HL-60 (cell line): ENCODE results near the gene DNAJC18.
A peak's percentile ranks its signal among the peaks of the same experiment; 100 is the strongest.

Experiments used
- DNase-seq, 2 experiments: peaks; one replicate each; pipeline ENCODE4 v3.0.0-alpha.2; 2010 to 2020; ENCODE audit warnings: low read depth in 1 of 2, low spot score in 1 of 2
- H3K27ac ChIP-seq: fragments of 250-450 bp; sonication (Bioruptor Pico); replicated peaks from 2 replicates; pipeline ENCODE4 v1.5.1; 2020; ENCODE audit warnings: mild to moderate bottlenecking, moderate library complexity
- H3K27me3 ChIP-seq: fragments of 250-450 bp; sonication (Bioruptor Pico); 2 replicates; pipeline ENCODE4 v1.5.1; 2021; ENCODE audit warnings: mild to moderate bottlenecking, moderate library complexity; ENCODE audit not compliant: insufficient read depth, poor library complexity, severe bottlenecking
- H3K4me3 ChIP-seq: replicated peaks from 2 replicates; pipeline ENCODE4 v1.5.1; 2011; ENCODE audit warnings: mild to moderate bottlenecking, control low read depth, low read length; ENCODE audit not compliant: insufficient read depth
- GABPA ChIP-seq: IDR thresholded peaks from 2 replicates; pipeline ENCODE4 v1.6.1; 2012; ENCODE audit warnings: low read depth
- POLR2AphosphoS5 ChIP-seq: IDR thresholded peaks from 2 replicates; pipeline ENCODE4 v1.6.1; 2012; ENCODE audit warnings: low read depth
- REST ChIP-seq: IDR thresholded peaks from 2 replicates; pipeline ENCODE4 v1.6.1; 2012; ENCODE audit warnings: low read depth; ENCODE audit not compliant: insufficient replicate concordance
- SPI1 ChIP-seq: IDR thresholded peaks from 2 replicates; pipeline ENCODE4 v1.6.1; 2012; ENCODE audit warnings: low read depth, mild to moderate bottlenecking, borderline replicate concordance
- TF ChIP-seq, protein P1 (sequence below): IDR thresholded peaks from one replicate; pipeline ENCODE4 v1.5.1; 2011; ENCODE audit warnings: low read length, control low read depth, inconsistent platforms; ENCODE audit not compliant: insufficient read depth

DNAJC18 gene

GRCh38 chr5:139475865-139476617 is 36.7 kb upstream of the DNAJC18 start:
- peak in 1 of 2 experiments; percentile 21 for DNase-seq
- TF ChIP-seq SPI1 (no peak), REST (no peak), POLR2AphosphoS5 (no peak), GABPA (no peak)
- TF ChIP-seq, protein P1, sequence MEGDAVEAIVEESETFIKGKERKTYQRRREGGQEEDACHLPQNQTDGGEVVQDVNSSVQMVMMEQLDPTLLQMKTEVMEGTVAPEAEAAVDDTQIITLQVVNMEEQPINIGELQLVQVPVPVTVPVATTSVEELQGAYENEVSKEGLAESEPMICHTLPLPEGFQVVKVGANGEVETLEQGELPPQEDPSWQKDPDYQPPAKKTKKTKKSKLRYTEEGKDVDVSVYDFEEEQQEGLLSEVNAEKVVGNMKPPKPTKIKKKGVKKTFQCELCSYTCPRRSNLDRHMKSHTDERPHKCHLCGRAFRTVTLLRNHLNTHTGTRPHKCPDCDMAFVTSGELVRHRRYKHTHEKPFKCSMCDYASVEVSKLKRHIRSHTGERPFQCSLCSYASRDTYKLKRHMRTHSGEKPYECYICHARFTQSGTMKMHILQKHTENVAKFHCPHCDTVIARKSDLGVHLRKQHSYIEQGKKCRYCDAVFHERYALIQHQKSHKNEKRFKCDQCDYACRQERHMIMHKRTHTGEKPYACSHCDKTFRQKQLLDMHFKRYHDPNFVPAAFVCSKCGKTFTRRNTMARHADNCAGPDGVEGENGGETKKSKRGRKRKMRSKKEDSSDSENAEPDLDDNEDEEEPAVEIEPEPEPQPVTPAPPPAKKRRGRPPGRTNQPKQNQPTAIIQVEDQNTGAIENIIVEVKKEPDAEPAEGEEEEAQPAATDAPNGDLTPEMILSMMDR: no peak
- no peak overlapping the region for H3K4me3 ChIP-seq
- H3K27ac ChIP-seq: peak overlapping the region; percentile 79
- no peaks in the 10 kb centered on the region for H3K27me3 ChIP-seq

DNA sequence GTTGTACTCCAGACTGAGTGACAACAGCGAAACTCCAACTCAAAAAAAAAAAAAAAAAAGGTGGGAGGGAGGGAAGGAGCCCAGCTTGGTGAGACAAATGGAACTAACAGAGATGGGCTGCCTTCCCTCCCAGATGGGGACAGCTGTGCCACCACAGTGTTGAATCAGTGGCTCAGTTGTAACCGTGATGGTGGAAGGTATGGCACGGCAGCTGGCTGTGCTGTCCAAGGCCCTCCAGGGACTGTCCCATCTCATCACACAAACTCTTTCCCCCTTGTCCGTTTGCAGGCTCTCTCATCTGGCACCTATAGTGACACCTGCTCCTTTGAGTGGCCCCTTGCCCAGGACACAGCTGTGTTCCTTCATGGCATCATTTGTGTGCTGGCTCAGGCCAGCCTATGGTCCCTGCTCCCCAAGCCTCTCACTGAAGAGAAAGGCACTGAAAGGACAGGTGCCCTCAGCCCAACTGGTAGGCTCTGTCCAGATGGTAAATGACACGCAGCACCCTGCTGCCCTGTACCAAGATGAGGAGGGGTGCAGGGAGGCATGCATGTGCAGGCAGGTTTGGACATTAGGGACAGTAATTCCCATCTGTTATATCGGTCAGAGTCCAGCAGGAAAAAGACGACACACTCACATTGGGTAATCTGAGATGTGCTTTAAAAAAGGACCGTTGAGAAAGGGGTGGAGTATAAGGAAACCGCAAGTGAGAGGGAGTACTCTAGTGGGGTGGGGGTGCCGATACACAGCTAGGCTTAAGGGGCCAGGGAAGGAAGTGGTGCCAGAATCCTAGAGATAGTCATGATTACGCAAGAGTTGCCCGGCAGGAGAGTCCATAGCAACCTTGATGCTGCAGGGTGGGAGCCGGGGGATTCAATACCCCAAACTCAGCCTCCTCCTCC is 35.8 kb upstream of the DNAJC18 start:
- H3K27ac ChIP-seq: peak overlapping the region; percentile 79
- no peak overlapping the region for H3K4me3 ChIP-seq
- no peaks in the 10 kb centered on the region for H3K27me3 ChIP-seq
- peak; percentile 57 for TF ChIP-seq POLR2AphosphoS5
- no peak for TF ChIP-seq GABPA
- peak; percentile 41 for TF ChIP-seq REST
- TF ChIP-seq, protein P1: no peak
- peak; percentile 72 for TF ChIP-seq SPI1
- peak; percentile 84 to 88 for DNase-seq

GRCh38 chr5:139473565-139473964 is 34.2 kb upstream of the DNAJC18 start:
- no peak overlapping the region for H3K4me3 ChIP-seq
- no peaks in the 10 kb centered on the region for H3K27me3 ChIP-seq
- no peak for DNase-seq
- no peak for TF ChIP-seq REST
- TF ChIP-seq SPI1: no peak
- TF ChIP-seq POLR2AphosphoS5: no peak
- TF ChIP-seq, protein P1: no peak
- no peak for TF ChIP-seq GABPA
- peak overlapping the region; percentile 79 for H3K27ac ChIP-seq
